Measurements from ENCODE around the gene SH3BGRL. TPM values are rescaled to one million over a fixed set of nuclear protein-coding genes. Genes with fewer than 3 reads are reported as not detected.
"Not testable (repeated sequence)": the region's sequence is repeated elsewhere in the genome, so short reads cannot be mapped to it uniquely, and the experiment has no call there.

The SH3BGRL gene
- total RNA-seq, 4 donors from 2014 or later: 95.9 to 151 (median 113) TPM

- H3K9me3 ChIP-seq: peaks cover 0 to 7% (median 0%) of the 10 kb centered on the region in 4 donors
- no peak overlapping the region for H3K27ac ChIP-seq
- no peak for TF ChIP-seq CTCF (IDR thresholded peaks at IDR 0.05)
- TF ChIP-seq EP300 (IDR thresholded peaks at IDR 0.05): no peak
- no peak for TF ChIP-seq POLR2A (IDR thresholded peaks at IDR 0.05)
- DNase-seq (ENCODE audit: low spot score in 2 of 2): no peak
- H3K4me1 ChIP-seq: peaks cover 0 to 7% (median 0%) of the 10 kb centered on the region in 4 donors
- 48 to 75% methylated on average over 2 to 4 of the region's 4 CpGs for whole genome bisulfite sequencing, 2 donors
- H3K36me3 ChIP-seq: no peaks in the 10 kb centered on the region
- no peaks in the 10 kb centered on the region for H3K27me3 ChIP-seq
- no peak overlapping the region for H3K4me3 ChIP-seq
Observed at GRCh38 chrX:81336455-81337152, 134.7 kb downstream of the SH3BGRL start.

- no peak for DNase-seq (ENCODE audit: low spot score in 2 of 2)
- H3K36me3 ChIP-seq: no peaks in the 10 kb centered on the region
- H3K4me3 ChIP-seq: no peak overlapping the region
- H3K27me3 ChIP-seq: no peaks in the 10 kb centered on the region
- peaks cover 0 to 7% (median 0%) of the 10 kb centered on the region in 4 donors for H3K9me3 ChIP-seq
- H3K27ac ChIP-seq: no peak overlapping the region
- TF ChIP-seq POLR2A (IDR thresholded peaks at IDR 0.05) (no peak), EP300 (IDR thresholded peaks at IDR 0.05) (no peak), CTCF (IDR thresholded peaks at IDR 0.05) (no peak)
- 85 to 90% methylated on average over 2 of the region's 3 CpGs for WGBS, 2 donors
- H3K4me1 ChIP-seq: peaks cover 0 to 7% (median 0%) of the 10 kb centered on the region in 4 donors
Observed at GRCh38 chrX:81337805-81338204, 135.9 kb downstream of the SH3BGRL start.

GRCh38 chrX:81338924-81339323 is 137.0 kb downstream of the SH3BGRL start:
- H3K27ac ChIP-seq: no peak overlapping the region
- H3K4me1 ChIP-seq: peaks cover 0 to 7% (median 0%) of the 10 kb centered on the region in 4 donors
- H3K9me3 ChIP-seq: peaks cover 0 to 7% (median 0%) of the 10 kb centered on the region in 4 donors
- no peak for TF ChIP-seq EP300 (IDR thresholded peaks at IDR 0.05)
- no peak for TF ChIP-seq CTCF (IDR thresholded peaks at IDR 0.05)
- no peak for TF ChIP-seq POLR2A (IDR thresholded peaks at IDR 0.05)
- DNase-seq (ENCODE audit: low spot score in 2 of 2): no peak
- H3K36me3 ChIP-seq: no peaks in the 10 kb centered on the region
- no peaks in the 10 kb centered on the region for H3K27me3 ChIP-seq
- 98 to 100% methylated on average over 1 of the region's 1 CpG for WGBS, 2 donors
- H3K4me3 ChIP-seq: no peak overlapping the region

- not testable (repeated sequence) for H3K36me3 ChIP-seq; H3K27ac ChIP-seq; H3K27me3 ChIP-seq; DNase-seq (ENCODE audit: low spot score in 2 of 2); H3K4me1 ChIP-seq; H3K9me3 ChIP-seq; H3K4me3 ChIP-seq
- 87 to 91% methylated on average over 4 to 12 of the region's 14 CpGs for WGBS, 2 donors
Observed at GRCh38 chrX:81345296-81345695, 143.4 kb downstream of the SH3BGRL start.

Other genes starting within 250 kb of the SH3BGRL start
- 10 to 100 TPM in 1 of 4 donors, 1 to 10 TPM in 3; 7.2 to 29.4 (median 8.1) TPM for gene HMGN5, start 189 bp upstream of the SH3BGRL start, total RNA-seq